ENCODE data around the gene JAG1. TPM values are rescaled to one million over a fixed set of nuclear protein-coding genes. Genes with fewer than 3 reads are reported as not detected.
"Not testable (repeated sequence)": the region's sequence is repeated elsewhere in the genome, so short reads cannot be mapped to it uniquely, and the experiment has no call there.

Gene JAG1
- total and polyA plus RNA-seq, 2 of the 4 experiments (the other 2 are of a cell fraction): 10.2 to 22.6 TPM

DNA sequence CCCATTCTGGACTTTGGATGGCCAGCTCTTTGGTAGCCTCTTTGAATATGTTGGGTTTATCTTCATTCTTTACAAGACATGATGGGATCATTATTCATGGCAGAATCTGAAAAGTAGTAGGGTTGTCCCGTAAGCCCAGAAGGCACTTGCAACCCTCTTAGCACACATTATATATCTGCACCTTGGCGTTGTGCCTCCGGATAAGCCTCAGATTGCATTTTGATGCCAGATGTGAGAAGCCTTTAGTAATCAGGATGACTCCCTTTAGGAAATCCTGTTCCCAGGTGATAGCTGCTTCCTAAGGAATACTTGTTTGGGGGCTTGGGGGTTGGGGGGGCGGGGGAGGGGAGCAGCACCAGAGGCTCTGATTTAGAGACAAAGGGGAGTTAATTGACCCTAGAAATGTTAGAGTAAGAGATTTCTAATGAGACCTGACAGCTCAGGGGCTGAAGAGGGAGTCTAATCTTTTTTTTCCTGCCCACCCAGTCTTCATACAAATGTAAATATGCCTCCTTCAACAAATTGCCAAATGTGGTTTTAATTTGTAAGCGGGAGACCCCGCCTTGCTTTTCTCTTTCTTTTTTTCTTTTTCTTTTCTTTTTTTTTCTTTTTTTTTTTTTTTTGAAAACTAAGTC is 55.1 kb downstream of the JAG1 start (continued):
- TF ChIP-seq FOS (IDR thresholded peaks at IDR 0.05; ENCODE audit: low read depth, low read length): no peak

DNA sequence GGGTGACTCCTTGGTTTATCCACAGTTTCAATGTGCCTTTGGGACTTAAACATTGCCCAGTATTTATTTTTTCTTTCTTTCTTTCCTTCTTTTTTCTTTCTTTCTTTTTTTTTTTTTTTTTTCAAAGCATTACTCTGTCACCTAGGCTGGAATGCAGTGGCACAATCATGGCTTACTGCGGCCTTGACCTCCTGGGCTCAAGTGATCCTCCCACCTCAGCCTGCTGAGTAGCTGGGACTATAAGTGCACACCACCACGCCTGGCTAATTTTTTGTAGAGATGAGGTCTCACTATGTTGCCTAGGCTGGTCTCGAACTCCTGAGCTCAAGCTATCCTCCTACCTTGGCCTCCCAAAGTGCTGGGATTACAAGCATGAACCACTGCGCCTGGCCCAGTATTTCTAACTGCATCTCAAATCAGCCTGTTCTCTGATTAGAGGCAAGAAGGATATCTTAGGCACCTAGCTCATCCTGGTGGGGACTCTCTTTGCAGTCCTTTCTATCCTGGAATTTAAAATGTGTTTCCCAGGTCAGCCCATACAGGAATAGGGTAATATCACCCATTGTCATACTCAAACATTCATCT is 56.2 kb downstream of the JAG1 start:
- H3K4me2 ChIP-seq (ENCODE audit: low read depth, low read length); H3K14ac ChIP-seq (replicated peaks; ENCODE audit: low read depth, low read length); ATAC-seq (ENCODE audit: low read depth); H4K5ac ChIP-seq (ENCODE audit: low read depth, low read length); H3K9me3 ChIP-seq (ENCODE audit: control insufficient read depth, insufficient read depth, low read length); H2BK120ac ChIP-seq (ENCODE audit: low read depth, low read length); H3K9me1 ChIP-seq (ENCODE audit: insufficient read depth, low read length); H3K4me3 ChIP-seq (ENCODE audit: insufficient read depth, low read depth, low read length); intact Hi-C loops (cut with micrococcal nuclease); H3K79me1 ChIP-seq (ENCODE audit: low read depth in 1 of 2, low read length in 2 of 2); H4K8ac ChIP-seq (ENCODE audit: low read depth in 2 of 2, low read length in 2 of 2); POLR2A ChIA-PET (ENCODE audit: unreplicated experiment); H3K4me1 ChIP-seq (ENCODE audit: control insufficient read depth, insufficient read depth, low read length); H3K4ac ChIP-seq (ENCODE audit: low read depth, low read length); H3K27ac ChIP-seq (ENCODE audit: insufficient read depth, low read length); H4K91ac ChIP-seq (ENCODE audit: insufficient read depth, low read depth, low read length); H2BK5ac ChIP-seq (ENCODE audit: low read depth, low read length, poor library complexity, severe bottlenecking); DNase-seq; H2BK20ac ChIP-seq (ENCODE audit: low read depth, low read length); dilution Hi-C loops (cut with HindIII; ENCODE audit: low sequenced_read_pairs, unreplicated experiment); H2AK5ac ChIP-seq (ENCODE audit: low read depth, low read length); H4K20me1 ChIP-seq (ENCODE audit: insufficient read depth, low read length); H3K18ac ChIP-seq (ENCODE audit: low read depth, low read length); in situ Hi-C loops (cut with MboI; ENCODE audit: low sequenced_read_pairs); H2BK15ac ChIP-seq (ENCODE audit: low read depth, low read length); H3K23ac ChIP-seq (ENCODE audit: low read depth, low read length); H3K27me3 ChIP-seq (ENCODE audit: control insufficient read depth, insufficient read depth, low read length); H3K56ac ChIP-seq (ENCODE audit: extremely low read depth, insufficient read depth, low read length); BruUV-seq (replicated peaks); H3K9ac ChIP-seq (ENCODE audit: low read depth, low read length); H3K36me3 ChIP-seq (ENCODE audit: control insufficient read depth, insufficient read depth, low read length); H2AK9ac ChIP-seq (replicated peaks; ENCODE audit: low read depth, low read length, poor library complexity); H2AFZ ChIP-seq (replicated peaks; ENCODE audit: low read length, poor library complexity): not testable (repeated sequence)
- 100% methylated on average over 1 of the region's 4 CpGs; no CpG with 5 or more reads in 1 of the 2 experiments for WGBS, 2 experiments (ENCODE audit: extremely low coverage in 2 of 2, insufficient read length in 1 of 2)
- CTCF ChIA-PET: interaction anchor here (0.5 kb wide), 1 partner anchor 1328 kb away, joined by 8 read pairs; no protein-coding TSS in a partner anchor

Data from IMR-90 (cell line).